Gastrocnemius medialis (tissue), 4 donors: ENCODE measurements around the gene FOLR3. TPM values are rescaled to one million over a fixed set of nuclear protein-coding genes. Genes with fewer than 3 reads are reported as not detected.

ENCODE experiments used
- ATAC-seq, 2 donors: fragments of 150-250 bp; one replicate each; pipeline ENCODE4 v1.9.1; 2016
- DNase-seq, 2 donors: peaks; one replicate each; pipeline ENCODE4 v3.0.0-alpha.2; 2019
- H3K27ac ChIP-seq, 4 donors: fragments of 200-600 bp; sonication (generic); 1 replicate in 1 of 4; 2 replicates in 3 of 4; pipeline ENCODE4 v1.5.1; 2016 to 2018; ENCODE audit warnings: mild to moderate bottlenecking in 2 of 4, moderate library complexity in 1 of 4
- H3K27me3 ChIP-seq, 3 donors: fragments of 200-600 bp; sonication (generic) in 2 of 3; 1 replicate in 1 of 3; 2 replicates in 2 of 3; pipeline versions ENCODE4 v1.5.1 to v1.6.0; 2016 to 2019; ENCODE audit warnings: mild to moderate bottlenecking in 1 of 3, moderate library complexity in 1 of 3
- H3K36me3 ChIP-seq, 2 donors: fragments of 200-600 bp; sonication (generic) in 1 of 2; one replicate each; pipeline ENCODE4 v1.5.1; 2017 to 2018
- H3K4me1 ChIP-seq, 2 donors: fragments of 200-600 bp; sonication (generic) in 1 of 2; one replicate each; pipeline ENCODE4 v1.5.1; 2016 to 2017; ENCODE audit warnings: mild to moderate bottlenecking in 2 of 2
- H3K4me3 ChIP-seq, 4 donors: fragments of 200-600 bp; sonication (generic) in 3 of 4; 1 replicate in 1 of 4; 2 replicates in 3 of 4; pipeline ENCODE4 v1.5.1; 2016 to 2019; ENCODE audit warnings: mild to moderate bottlenecking in 2 of 4
- H3K9me3 ChIP-seq, 3 donors: fragments of 200-600 bp; sonication (generic) in 2 of 3; 1 replicate in 1 of 3; 2 replicates in 2 of 3; pipeline ENCODE4 v1.5.1; 2016 to 2019
- CTCF ChIP-seq, 5 experiments: fragments of 450-650 bp in 3 of 5; fragments of 200-600 bp in 2 of 5; sonication (generic) in 2 of 5; IDR thresholded peaks in 4 of 5; conservative IDR thresholded peaks in 1 of 5; 1 replicate in 4 of 5; 2 replicates in 1 of 5; pipeline ENCODE4 v1.5.1; 2016 to 2019; ENCODE audit warnings: antibody characterized with exemption in 5 of 5, mild to moderate bottlenecking in 3 of 5, moderate library complexity in 3 of 5
- POLR2A ChIP-seq, 2 donors: fragments of 450-650 bp; IDR thresholded peaks; one replicate each; pipeline ENCODE4 v1.6.1; 2017; ENCODE audit warnings: antibody characterized with exemption in 2 of 2, mild to moderate bottlenecking in 2 of 2, moderate library complexity in 2 of 2
- in situ Hi-C, 4 donors: fragments of 200-750 bp; cut with MboI; loops; one replicate each; pipeline versions ENCODE4 v1.15.0 to v1.8.0; 2017; ENCODE audit warnings: low sequenced_read_pairs in 4 of 4
- intact Hi-C: fragments of 100-400 bp; cut with DNase I; formaldehyde crosslinking; loops from one replicate; pipeline ENCODE4 v1.15.1; 2023; ENCODE audit warnings: low total_unique reads
- total RNA-seq, 4 donors: library from RNA; depleted of rRNA; stranded (reverse); fragments of >200 nt; gene quantifications; one replicate each; pipeline versions ENCODE4 v1.1.0 to v1.2.3, GENCODE V29; 2016

Gene FOLR3
- total RNA-seq, 4 donors from 2014 or later, result 1.1 TPM; not detected in 3

- DNase-seq, result no peak
- Histone ChIP-seq H3K27me3 (no peaks in the 10 kb centered on the region), H3K27ac (no peak overlapping the region), H3K9me3 (no peaks in the 10 kb centered on the region), H3K4me3 (no peak overlapping the region), H3K36me3 (no peaks in the 10 kb centered on the region), H3K4me1 (no peaks in the 10 kb centered on the region)
- intact Hi-C loops, result no loop called here
- TF ChIP-seq POLR2A (IDR thresholded peaks at IDR 0.05), result no peak
- no peak for ATAC-seq
- in situ Hi-C loops, result no loop called here
Measured at GRCh38 chr11:72127923-72128322, 7.6 kb upstream of the FOLR3 start.

GRCh38 chr11:72129381-72129780, 6.1 kb upstream of the FOLR3 start:
- in situ Hi-C loops, result no loop called here
- TF ChIP-seq CTCF (IDR thresholded peaks at IDR 0.05 in 4 of 5, conservative IDR thresholded peaks at IDR 0.05 in 1 of 5), result no peak
- no peak for TF ChIP-seq POLR2A (IDR thresholded peaks at IDR 0.05)

GRCh38 chr11:72132646-72133045, 2.9 kb upstream of the FOLR3 start:
- in situ Hi-C loops, result no loop called here
- Histone ChIP-seq H3K36me3 (no peaks in the 10 kb centered on the region), H3K9me3 (no peaks in the 10 kb centered on the region), H3K27me3 (no peaks in the 10 kb centered on the region), H3K27ac (no peak overlapping the region), H3K4me1 (no peaks in the 10 kb centered on the region), H3K4me3 (no peak overlapping the region)
- DNase-seq (no peak), ATAC-seq (no peak)
- intact Hi-C loops, result no loop called here
- no peak for TF ChIP-seq CTCF (IDR thresholded peaks at IDR 0.05 in 4 of 5, conservative IDR thresholded peaks at IDR 0.05 in 1 of 5)
- TF ChIP-seq POLR2A (IDR thresholded peaks at IDR 0.05), result no peak

More at GRCh38 chr11:72129381-72129780, 6.1 kb upstream of the FOLR3 start:
- Histone ChIP-seq H3K36me3 (no peaks in the 10 kb centered on the region), H3K4me3 (no peak overlapping the region), H3K4me1 (no peaks in the 10 kb centered on the region), H3K27ac (no peak overlapping the region), H3K27me3 (no peaks in the 10 kb centered on the region), H3K9me3 (no peaks in the 10 kb centered on the region)
- ATAC-seq (no peak), DNase-seq (no peak)
- intact Hi-C loops, result no loop called here

GRCh38 chr11:72135891-72136683, 562 bp downstream of the FOLR3 start:
- no peak for ATAC-seq
- Histone ChIP-seq H3K36me3 (no peaks in the 10 kb centered on the region), H3K27ac (no peak overlapping the region), H3K4me3 (no peak overlapping the region), H3K4me1 (no peaks in the 10 kb centered on the region), H3K9me3 (no peaks in the 10 kb centered on the region), H3K27me3 (no peaks in the 10 kb centered on the region)
- no peak for DNase-seq
- TF ChIP-seq POLR2A (IDR thresholded peaks at IDR 0.05) (no peak), CTCF (IDR thresholded peaks at IDR 0.05 in 4 of 5, conservative IDR thresholded peaks at IDR 0.05 in 1 of 5) (no peak)
- in situ Hi-C loops, result no loop called here
- intact Hi-C loops, result no loop called here

- Histone ChIP-seq H3K27me3 (no peaks in the 10 kb centered on the region), H3K4me1 (no peaks in the 10 kb centered on the region), H3K9me3 (no peaks in the 10 kb centered on the region), H3K4me3 (no peak overlapping the region), H3K27ac (no peak overlapping the region), H3K36me3 (no peaks in the 10 kb centered on the region)
- intact Hi-C loops (no loop called here), in situ Hi-C loops (no loop called here)
- DNase-seq (no peak), ATAC-seq (no peak)
- no peak for TF ChIP-seq CTCF (IDR thresholded peaks at IDR 0.05 in 4 of 5, conservative IDR thresholded peaks at IDR 0.05 in 1 of 5)
- no peak for TF ChIP-seq POLR2A (IDR thresholded peaks at IDR 0.05)
Measured at GRCh38 chr11:72136684-72137262, 1.2 kb downstream of the FOLR3 start.
